GM18868 (cell line): ENCODE data around the gene CIC.

Experiments
- ATAC-seq: cut with Tn5 transposase; IDR thresholded peaks from one replicate; pipeline ENCODE4 v1.9.1; 2021; ENCODE audit warnings: mild to moderate bottlenecking, moderate library complexity; ENCODE audit not compliant: unreplicated experiment

CIC gene

DNA sequence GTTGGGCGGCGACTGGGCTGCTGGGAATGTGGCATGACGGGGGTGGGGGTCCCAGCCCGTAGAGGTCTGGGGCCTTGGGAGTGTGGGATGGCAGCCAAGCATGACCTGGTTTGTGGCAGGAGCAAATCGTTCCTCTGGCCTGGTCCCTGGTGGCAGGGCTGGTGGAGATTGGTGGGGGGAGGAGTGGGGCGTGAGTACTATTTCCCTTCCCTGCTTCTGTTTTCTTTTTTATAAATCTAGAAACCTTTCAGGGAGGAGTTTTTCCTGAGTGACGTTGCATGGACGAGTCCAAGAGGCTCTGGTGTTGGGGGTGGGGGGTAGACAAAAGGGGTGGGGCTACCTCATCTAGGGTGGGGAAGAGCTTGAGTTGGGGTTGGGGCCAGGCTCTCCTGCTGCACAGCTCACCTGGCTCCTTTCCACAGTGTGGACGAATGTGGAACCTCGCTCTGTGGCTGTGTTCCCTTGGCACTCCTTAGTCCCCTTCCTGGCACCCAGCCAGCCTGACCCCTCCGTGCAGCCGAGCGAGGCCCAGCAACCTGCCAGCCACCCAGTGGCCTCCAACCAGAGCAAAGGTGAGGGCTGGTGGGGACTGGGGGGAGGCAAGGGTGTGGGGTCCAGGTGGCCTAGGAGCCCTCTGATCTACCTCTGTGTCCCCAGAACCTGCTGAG lies 17.4 kb downstream of the CIC start:
- ATAC-seq = no peak

DNA sequence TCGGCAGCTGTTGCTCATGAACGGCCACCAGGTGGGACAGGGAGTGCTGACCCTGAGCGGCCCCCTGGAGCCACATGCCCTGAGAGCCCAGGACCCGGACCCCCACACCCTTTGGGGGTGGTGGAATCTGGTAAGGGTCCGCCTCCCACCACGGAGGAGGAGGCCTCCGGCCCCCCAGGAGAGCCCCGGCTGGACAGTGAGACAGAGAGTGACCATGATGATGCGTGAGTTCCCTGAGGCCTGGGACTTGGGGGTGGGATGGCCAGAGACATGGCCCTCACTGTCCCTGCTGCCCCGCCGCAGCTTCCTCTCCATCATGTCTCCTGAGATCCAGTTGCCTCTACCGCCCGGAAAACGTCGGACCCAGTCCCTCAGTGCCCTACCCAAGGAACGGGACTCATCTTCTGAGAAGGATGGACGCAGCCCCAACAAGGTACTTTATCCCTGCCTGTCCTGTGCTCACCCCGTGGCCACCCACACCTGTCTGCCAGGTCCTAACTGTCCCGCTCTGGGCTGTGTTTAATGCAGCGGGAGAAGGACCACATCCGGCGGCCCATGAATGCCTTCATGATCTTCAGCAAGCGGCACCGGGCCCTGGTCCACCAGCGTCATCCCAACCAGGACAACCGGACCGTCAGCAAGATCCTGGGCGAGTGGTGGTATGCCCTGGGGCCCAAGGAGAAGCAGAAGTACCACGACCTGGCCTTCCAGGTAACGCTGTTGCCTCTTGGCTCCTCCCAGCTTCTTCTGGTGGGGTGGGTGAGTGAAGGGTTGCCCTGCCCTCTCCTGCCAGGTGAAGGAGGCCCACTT lies 18.2 kb downstream of the CIC start:
- no peak for ATAC-seq

DNA sequence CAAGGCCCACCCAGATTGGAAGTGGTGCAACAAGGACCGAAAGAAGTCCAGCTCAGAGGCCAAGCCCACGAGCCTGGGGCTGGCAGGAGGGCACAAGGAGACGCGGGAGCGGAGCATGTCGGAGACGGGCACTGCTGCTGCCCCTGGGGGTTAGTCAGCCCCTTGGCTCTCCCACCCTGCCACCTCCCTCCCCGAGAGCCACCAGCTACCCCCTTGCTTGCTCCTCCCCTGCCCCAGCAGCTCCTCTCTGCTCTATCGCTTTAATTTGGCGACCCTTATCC lies 18.7 kb downstream of the CIC start:
- ATAC-seq = no peak

DNA sequence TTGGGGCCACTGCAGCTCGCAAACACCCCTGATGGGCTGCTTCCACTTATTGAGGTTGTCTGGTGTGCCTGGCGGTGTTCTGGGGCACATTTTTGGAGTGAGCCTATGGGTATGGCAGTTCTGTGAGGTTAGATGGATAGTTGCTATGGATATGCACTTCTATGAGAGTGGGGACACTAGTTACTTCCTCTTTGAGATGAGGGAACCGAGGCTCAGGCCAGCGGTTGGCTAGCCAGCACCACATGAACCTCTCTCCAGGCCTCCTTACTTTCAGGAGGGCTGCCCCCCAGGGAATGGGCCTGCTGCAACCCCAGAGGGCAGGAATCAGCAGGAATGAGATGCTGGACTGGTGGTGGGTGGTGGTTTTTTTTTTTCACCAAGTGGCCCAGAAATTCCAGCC lies 19.3 kb downstream of the CIC start:
- ATAC-seq = no peak

DNA sequence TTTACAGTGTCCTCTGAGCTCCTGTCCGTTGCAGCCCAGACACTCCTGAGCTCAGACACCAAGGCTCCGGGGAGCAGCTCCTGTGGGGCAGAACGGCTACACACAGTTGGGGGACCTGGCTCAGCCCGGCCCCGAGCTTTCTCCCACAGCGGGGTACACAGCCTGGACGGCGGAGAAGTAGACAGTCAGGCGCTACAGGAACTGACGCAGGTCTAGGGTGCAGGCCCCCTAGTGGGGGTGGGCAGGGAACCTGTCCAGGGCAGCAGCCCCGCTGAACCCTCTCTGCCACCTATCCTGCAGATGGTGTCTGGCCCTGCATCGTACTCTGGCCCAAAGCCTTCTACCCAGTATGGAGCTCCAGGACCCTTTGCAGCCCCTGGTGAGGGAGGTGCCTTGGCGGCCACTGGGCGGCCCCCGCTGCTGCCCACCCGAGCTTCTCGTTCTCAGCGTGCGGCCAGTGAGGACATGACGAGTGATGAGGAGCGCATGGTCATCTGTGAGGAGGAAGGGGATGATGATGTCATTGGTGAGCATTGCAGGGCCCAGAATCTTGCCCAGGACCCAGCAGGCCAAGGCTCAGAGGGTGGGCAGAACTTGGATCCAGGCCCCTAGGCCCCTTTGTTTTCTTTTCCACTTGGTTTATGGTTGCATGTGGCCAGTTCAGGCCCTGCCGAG lies 20.0 kb downstream of the CIC start:
- no peak for ATAC-seq

DNA sequence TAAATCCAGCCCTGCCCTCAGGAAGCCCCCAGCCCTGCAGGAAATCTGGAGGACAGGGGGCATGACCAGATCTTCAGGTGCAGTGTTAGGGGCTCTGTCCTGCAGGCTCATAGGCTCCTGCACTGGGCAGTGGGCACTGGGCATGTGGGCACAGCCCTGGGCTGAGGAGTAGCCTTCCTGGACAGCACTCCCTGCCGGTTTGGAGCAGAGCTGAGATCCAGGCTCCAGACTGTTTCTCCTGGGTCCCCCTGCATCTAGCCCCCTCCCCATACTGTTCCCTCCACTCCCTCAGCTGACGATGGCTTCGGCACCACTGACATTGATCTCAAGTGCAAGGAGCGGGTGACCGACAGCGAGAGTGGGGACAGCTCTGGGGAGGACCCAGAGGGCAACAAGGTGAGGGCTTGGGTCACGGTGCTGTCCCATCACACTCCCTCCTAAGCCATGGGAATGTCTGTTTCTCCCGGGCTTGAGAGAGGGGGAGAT lies 20.5 kb downstream of the CIC start:
- no peak for ATAC-seq

DNA sequence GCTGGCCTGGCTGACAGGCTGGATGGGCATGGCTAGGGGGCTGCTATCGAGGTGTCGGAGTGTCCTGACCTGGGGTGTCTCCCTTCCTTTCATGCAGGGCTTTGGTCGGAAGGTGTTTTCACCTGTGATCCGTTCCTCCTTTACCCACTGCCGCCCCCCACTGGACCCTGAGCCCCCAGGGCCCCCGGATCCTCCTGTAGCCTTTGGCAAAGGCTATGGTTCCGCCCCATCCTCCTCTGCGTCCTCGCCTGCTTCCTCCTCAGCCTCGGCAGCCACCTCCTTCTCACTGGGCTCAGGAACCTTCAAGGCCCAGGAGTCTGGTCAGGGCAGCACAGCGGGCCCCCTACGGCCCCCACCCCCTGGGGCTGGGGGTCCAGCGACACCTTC lies 21.1 kb downstream of the CIC start:
- ATAC-seq = no peak

DNA sequence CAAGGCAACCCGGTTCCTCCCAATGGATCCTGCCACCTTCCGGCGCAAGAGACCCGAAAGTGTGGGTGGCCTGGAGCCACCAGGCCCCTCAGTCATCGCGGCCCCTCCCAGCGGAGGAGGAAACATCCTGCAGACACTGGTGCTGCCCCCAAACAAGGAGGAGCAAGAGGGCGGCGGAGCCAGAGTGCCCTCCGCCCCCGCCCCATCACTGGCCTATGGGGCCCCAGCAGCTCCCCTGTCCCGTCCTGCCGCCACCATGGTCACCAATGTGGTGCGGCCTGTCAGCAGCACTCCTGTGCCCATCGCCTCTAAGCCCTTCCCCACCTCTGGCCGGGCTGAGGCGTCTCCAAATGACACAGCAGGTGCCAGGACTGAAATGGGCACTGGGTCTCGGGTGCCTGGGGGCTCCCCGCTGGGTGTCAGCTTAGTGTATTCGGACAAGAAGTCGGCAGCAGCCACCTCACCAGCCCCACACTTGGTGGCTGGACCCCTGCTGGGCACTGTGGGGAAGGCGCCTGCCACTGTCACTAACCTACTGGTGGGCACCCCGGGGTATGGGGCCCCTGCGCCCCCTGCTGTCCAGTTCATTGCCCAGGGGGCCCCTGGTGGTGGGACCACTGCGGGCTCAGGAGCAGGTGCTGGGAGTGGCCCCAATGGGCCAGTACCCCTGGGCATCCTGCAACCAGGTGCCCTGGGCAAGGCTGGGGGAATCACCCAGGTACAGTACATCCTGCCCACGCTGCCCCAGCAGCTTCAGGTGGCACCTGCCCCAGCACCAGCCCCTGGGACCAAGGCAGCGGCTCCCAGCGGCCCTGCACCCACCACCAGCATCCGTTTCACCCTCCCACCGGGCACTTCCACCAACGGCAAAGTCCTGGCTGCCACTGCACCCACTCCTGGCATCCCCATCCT lies 21.7 kb downstream of the CIC start:
- no peak for ATAC-seq

DNA sequence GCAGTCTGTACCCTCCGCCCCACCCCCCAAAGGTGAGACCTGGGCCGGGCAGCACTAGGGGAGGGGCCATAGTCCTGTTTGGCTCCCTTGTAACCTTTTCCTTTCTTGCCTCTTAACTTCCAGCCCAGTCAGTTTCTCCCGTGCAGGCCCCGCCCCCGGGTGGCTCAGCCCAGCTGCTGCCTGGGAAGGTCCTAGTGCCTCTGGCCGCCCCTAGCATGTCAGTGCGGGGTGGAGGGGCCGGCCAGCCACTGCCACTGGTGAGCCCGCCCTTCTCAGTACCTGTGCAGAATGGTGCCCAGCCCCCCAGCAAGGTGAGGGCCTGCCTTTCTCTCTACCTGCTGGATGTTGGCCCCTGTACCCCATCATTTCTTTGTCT lies 22.4 kb downstream of the CIC start:
- ATAC-seq = no peak

DNA sequence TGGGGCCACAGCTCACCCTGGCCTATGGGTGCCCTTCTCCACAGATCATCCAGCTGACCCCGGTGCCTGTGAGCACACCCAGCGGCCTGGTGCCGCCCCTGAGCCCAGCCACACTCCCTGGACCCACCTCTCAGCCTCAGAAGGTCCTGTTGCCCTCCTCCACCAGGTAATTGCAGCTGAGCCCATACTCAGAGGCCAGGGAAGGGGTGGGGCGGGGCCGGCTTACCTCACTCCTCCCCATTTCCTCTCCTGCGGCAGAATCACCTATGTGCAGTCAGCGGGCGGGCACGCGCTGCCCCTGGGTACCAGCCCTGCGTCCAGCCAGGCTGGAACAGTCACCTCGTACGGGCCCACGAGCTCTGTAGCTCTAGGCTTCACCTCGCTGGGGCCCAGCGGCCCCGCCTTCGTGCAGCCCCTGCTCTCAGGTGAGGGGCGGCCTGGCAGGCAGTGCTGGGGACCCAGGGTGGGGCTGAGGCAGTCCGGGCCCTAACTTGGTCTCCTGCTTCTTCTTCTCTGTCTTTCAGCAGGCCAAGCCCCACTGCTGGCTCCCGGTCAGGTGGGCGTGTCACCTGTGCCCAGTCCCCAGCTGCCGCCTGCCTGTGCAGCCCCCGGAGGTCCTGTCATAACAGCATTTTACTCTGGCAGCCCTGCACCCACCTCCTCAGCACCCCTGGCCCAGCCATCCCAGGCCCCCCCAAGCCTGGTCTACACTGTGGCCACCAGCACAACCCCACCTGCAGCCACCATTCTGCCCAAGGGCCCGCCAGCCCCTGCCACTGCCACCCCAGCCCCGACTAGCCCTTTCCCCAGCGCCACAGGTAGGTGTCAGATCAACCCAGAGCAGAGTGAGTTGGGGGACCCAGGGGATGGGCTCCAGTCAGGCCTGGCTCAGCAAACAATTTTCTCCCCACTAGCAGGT lies 23.2 kb downstream of the CIC start:
- no peak for ATAC-seq

DNA sequence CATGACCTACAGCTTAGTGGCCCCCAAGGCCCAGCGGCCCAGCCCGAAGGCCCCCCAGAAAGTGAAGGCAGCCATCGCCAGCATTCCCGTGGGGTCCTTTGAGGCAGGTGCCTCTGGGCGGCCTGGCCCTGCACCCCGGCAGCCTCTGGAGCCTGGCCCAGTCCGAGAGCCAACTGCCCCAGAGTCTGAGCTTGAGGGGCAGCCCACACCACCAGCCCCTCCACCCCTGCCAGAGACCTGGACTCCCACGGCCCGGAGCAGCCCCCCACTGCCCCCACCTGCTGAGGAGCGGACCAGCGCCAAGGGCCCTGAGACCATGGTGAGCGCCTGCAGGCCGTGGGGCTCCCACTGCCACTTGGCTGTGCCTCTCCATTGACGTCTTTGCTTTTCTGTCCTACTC lies 23.9 kb downstream of the CIC start:
- ATAC-seq = no peak

DNA sequence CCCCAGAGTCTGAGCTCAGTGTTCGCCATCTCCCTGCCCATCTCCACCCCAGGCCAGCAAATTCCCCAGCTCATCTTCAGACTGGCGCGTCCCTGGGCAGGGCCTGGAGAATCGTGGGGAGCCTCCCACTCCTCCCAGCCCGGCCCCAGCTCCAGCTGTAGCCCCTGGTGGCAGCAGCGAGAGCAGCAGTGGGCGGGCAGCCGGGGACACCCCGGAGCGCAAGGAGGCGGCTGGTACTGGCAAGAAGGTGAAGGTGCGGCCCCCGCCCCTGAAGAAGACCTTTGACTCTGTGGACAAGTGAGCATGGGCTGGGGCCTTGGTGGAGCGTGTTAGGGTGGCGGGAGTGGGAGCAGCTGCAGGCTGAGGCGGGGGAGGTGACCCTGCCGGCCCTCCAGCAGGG lies 24.5 kb downstream of the CIC start:
- no peak for ATAC-seq

DNA sequence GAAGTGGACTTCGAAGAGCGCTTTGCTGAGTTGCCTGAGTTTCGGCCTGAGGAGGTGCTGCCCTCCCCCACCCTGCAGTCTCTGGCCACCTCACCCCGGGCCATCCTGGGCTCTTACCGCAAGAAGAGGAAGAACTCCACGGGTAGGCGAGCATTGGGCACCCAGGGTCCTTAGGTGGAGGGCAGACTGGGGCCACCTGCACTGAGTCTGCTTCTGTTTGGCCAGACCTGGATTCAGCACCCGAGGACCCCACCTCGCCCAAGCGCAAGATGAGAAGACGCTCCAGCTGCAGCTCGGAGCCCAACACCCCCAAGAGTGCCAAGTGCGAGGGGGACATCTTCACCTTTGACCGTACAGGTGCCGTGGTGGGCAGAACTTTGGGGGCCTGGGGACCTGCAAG lies 24.9 kb downstream of the CIC start:
- no peak for ATAC-seq

DNA sequence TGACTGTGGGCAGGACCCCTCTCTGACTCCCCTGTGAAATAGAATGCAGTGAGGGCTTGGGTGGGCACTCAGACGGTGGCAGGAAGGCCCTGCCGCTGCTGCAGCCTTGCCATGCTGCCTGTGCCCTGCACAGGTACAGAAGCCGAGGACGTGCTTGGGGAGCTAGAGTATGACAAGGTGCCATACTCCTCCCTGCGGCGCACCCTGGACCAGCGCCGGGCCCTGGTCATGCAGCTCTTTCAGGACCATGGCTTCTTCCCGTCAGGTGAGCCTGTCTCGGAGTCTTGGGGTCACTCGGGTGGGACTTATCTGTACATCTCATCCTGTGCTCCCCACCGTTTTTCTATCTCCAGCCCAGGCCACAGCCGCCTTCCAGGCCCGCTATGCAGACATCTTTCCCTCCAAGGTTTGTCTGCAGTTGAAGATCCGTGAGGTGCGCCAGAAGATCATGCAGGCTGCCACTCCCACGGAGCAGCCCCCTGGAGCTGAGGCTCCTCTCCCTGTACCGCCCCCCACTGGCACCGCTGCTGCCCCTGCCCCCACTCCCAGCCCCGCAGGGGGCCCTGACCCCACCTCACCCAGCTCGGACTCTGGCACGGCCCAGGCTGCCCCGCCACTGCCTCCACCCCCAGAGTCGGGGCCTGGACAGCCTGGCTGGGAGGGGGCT lies 25.6 kb downstream of the CIC start:
- no peak for ATAC-seq

DNA sequence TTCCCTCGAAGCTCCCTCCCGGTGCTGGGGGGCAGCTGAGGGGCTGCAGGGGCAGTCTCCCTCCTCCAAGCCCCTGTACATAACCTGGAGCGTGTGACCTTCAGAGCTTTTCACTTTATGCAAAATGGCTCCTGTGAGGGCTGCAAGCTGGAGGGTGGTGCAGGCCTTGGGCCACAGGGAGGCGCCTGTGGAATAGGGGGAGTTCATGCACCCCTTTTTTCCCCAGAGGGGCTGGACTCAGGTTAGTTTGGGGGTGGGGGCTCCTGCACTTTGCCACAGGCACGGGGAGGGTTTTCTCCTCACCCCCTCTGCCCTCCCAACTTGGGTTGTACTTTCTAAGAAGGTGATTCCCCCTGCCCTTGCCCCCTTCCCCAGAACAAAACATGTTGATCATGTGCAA lies 26.3 kb downstream of the CIC start:
- ATAC-seq = no peak

DNA sequence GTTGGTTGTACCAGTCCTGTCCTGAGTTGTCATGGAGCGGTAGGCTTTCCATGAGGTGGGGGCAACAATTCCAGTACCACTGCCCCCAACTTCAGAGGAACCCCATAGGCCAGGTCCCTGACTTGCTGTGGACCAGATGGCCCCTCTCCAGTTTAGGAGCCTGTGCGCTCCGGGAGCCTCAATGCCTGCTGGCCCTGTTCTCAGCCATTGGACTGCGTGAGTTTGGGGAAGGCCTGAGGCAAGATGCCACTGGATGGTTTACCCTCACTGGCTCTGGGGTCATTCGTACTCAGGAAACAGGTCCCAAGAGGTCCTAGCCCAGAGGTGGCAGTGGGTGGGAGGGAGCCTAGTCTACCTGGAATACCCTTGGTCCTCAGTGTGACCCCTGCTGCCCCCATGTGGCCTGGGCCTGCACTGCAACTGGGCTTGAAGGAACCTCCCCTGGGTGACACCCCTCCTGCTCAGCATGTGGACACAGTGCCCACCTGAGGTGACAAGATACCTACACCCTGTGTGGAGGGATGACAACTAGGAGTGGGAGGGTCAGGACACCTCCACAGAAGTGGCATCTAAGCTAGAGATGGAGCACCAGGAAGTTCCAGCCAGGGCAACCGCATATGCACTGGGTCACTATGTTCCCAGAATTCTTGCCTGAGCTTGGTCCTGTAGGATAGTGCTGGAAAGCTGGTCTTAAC lies 26.9 kb downstream of the CIC start:
- peak; percentile 63 for ATAC-seq

DNA sequence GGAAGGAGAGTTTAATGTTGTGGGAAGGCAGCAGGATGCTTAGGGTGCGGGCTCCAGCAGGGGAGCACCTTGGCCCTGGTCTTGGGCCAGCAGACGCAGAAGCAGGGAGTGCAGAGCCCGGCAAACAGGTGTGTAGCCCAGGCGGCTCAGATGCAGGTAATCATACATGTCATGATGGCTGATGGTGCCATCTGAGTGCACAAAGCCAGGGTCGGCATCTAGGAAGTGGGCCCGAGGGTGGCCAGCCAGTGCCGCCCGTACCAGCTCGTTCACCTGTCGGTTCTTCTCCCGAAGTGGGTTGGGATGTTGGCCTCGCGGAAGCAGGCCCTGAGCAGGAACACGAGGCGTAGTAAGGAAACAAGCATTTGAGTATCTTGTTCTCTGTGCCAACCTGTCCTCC lies 28.0 kb downstream of the CIC start:
- ATAC-seq = no peak

DNA sequence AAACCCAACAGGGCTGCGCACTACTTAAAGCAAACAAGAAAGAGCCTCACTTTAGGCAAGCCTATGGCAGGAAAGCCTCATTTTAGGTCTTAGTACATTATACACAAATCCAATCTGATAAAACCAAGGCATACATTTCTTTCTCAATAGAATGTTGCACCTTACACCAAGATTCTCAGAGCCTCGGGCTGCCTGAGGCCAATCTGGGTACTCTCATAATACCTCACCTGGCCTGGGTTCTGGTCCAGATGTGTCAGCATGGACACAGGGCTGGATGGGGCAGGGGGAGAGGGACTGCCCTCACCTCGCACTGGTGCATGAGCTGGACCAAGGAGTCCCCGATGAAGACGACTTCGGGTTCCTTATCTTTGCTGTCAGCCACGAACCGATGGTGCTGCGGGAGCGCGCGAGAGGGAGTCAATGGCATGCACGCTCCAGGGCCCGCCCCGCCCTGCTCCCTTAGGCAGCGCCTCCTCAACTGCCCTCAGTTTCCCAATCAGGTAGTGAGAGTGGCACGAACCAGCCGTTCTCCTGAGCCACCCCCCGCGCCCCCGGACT lies 32.7 kb downstream of the CIC start, which contains the start of gene PRR19:
Gene PRR19 (plus strand): TSS at position 487 of the 558 bp plus-strand sequence. CDS start 7,453 bp downstream, outside the sequence.
- no peak for ATAC-seq

DNA sequence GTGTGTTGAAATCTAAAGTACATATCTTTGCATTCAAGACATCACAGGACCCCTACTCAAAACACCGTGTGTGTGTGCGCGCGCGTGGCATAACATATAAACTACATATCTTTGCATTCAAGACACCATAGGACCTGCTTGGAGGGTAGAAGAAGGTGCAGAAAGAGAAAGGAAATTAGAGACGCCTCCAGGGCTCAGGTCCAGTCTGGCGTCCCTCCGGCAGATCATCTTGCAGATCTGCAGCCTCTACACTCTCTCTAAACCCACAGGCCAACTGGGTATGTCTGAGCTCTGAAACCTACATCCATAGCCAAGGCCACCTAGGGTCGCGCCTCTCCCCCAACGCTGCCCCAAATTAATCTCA lies 34.0 kb downstream of the CIC start:
- no peak for ATAC-seq
